B cell (primary cell): Measurements from ENCODE around the gene NT5DC2.

ENCODE experiments used
- EZH2 ChIP-seq: IDR thresholded peaks from 2 replicates; pipeline ENCODE4 v1.6.1; 2012; ENCODE audit warnings: borderline replicate concordance, low read depth, mild to moderate bottlenecking, moderate library complexity, low read length; ENCODE audit not compliant: insufficient read depth, poor library complexity, severe bottlenecking
- TF ChIP-seq, protein P1 (sequence below): fragments of 200-600 bp; IDR thresholded peaks from one replicate; pipeline ENCODE4 v1.8.0; 2022; ENCODE audit warnings: antibody characterized with exemption, mild to moderate bottlenecking

DNA sequence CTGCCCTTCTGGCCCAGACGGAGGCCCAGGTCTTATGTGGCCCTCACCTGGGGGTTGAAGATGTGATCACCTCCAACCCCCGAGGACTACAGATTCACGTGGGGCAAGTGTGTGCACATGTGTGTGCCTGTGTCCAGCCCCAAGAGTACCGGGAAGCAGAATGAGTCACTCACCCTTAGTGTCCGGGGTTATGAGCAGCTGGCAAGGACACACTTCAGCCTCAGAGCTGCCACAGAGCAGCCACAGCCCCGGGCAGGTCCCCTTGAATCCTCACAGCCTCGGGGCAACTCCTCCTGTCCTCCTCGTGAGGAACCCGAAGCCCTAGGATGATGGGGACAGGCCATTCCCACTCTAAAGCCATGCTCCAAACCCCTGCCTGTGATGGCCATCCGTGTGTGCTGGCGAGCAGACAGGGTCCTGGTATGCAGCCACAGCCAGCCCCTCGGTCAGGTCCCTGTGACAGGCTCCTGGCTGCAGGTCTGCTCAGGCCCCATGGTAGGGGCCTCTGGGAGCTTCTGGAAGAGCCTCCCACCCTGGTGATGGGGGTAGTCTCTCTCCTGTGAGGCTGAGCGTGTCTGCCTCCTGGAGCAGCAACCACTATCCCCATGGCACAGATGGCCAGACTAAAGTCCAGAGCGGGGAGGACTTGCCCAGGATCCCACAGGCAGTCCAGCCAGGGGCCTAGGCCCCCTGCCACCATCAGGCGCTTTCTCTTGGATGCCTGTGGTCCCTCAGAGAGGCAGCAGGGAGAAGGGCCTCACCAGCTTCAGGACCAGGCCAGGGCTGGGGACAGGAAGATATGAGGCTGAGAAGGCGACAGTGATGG lies 37.7 kb downstream of the NT5DC2 start:
- TF ChIP-seq, protein P1, sequence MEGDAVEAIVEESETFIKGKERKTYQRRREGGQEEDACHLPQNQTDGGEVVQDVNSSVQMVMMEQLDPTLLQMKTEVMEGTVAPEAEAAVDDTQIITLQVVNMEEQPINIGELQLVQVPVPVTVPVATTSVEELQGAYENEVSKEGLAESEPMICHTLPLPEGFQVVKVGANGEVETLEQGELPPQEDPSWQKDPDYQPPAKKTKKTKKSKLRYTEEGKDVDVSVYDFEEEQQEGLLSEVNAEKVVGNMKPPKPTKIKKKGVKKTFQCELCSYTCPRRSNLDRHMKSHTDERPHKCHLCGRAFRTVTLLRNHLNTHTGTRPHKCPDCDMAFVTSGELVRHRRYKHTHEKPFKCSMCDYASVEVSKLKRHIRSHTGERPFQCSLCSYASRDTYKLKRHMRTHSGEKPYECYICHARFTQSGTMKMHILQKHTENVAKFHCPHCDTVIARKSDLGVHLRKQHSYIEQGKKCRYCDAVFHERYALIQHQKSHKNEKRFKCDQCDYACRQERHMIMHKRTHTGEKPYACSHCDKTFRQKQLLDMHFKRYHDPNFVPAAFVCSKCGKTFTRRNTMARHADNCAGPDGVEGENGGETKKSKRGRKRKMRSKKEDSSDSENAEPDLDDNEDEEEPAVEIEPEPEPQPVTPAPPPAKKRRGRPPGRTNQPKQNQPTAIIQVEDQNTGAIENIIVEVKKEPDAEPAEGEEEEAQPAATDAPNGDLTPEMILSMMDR, result no peak
- no peak for TF ChIP-seq EZH2
